ENCODE results near the gene FOXP1. TPM values are rescaled to one million over a fixed set of nuclear protein-coding genes. Genes with fewer than 3 reads are reported as not detected.

The FOXP1 gene
- total and polyA plus RNA-seq, 2 of the 8 experiments (the other 6 are each of a cell fraction or from before 2014, with no cell fraction given), result 13.9 to 25.4 TPM

- no peak overlapping the region for H2BK5ac ChIP-seq (ENCODE audit: low read depth, low read length)
- H3K79me2 ChIP-seq (ENCODE audit: control insufficient read depth in 1 of 2, insufficient read depth in 2 of 2, low read length in 2 of 2), result no peaks in the 10 kb centered on the region
- 85% methylated on average over 7 of the region's 7 CpGs; no CpG with 5 or more reads in 1 of the 2 experiments for WGBS, 2 experiments (ENCODE audit: extremely low coverage in 1 of 2, insufficient coverage in 1 of 2, insufficient read length in 1 of 2, insufficient replicate concordance in 2 of 2, low coverage in 1 of 2, low lambda C conversion rate in 2 of 2, missing lambda C conversion rate in 1 of 2)
- no peak for TF ChIP-seq MAFK (IDR thresholded peaks at IDR 0.05; ENCODE audit: low read depth, low read length)
- no peak for TF ChIP-seq CHD1 (IDR thresholded peaks at IDR 0.05; ENCODE audit: low read depth, low read length)
- TF ChIP-seq USF2 (IDR thresholded peaks at IDR 0.05; ENCODE audit: low read length), result no peak
- TF ChIP-seq BRCA1 (IDR thresholded peaks at IDR 0.05; ENCODE audit: low read depth, low read length), result no peak
- no peak for TF ChIP-seq EGR1 (IDR thresholded peaks at IDR 0.05; ENCODE audit: borderline replicate concordance, low read depth, low read length)
- no peak for TF ChIP-seq KDM5A (IDR thresholded peaks at IDR 0.05; ENCODE audit: low read length)
- no peak for TF ChIP-seq FOSL1 (IDR thresholded peaks at IDR 0.05; ENCODE audit: insufficient read depth, low read depth, low read length)
- TF ChIP-seq PHF8 (conservative IDR thresholded peaks at IDR 0.05; ENCODE audit: low read depth, low read length), result no peak
Measured at GRCh38 chr3:71037775-71038174, 545.8 kb downstream of the FOXP1 start.

More at GRCh38 chr3:71037775-71038174, 545.8 kb downstream of the FOXP1 start:
- Histone ChIP-seq H4K91ac (replicated peaks; ENCODE audit: insufficient read length, low read length) (no peak overlapping the region), H3K4me2 (ENCODE audit: insufficient read depth in 1 of 2, low read depth in 2 of 2, low read length in 2 of 2) (no peak overlapping the region), H3K36me3 (ENCODE audit: control insufficient read depth in 2 of 4, insufficient read depth in 4 of 4, low read length in 3 of 4) (peaks cover 0 to 19% (median 10%) of the 10 kb centered on the region in 4 experiments; a peak in 6 of 8 replicates), H3K79me1 (ENCODE audit: low read depth, low read length) (no peaks in the 10 kb centered on the region), H4K8ac (ENCODE audit: extremely low read depth, insufficient read depth, low read length) (no peak overlapping the region), H3K9me3 (ENCODE audit: insufficient read depth in 2 of 2, low read depth in 1 of 2, low read length in 1 of 2) (no peaks in the 10 kb centered on the region), H2BK12ac (ENCODE audit: low read depth, low read length) (no peak overlapping the region), H4K20me1 (replicated peaks in 1 of 2; ENCODE audit: control insufficient read depth in 1 of 2, insufficient read depth in 2 of 2, low read length in 2 of 2) (peaks cover 0 to 4% of the 10 kb centered on the region in 2 experiments), H2AFZ (ENCODE audit: low read length) (no peak overlapping the region), H3K4me3 (ENCODE audit: extremely low read depth in 1 of 4, insufficient read depth in 2 of 4, low read depth in 3 of 4, low read length in 4 of 4) (no peak overlapping the region), H3K4ac (replicated peaks; ENCODE audit: insufficient read length, low read depth, low read length) (no peak overlapping the region), H2BK20ac (ENCODE audit: low read length) (no peak overlapping the region), H3K18ac (ENCODE audit: extremely low read depth, low read length) (no peak overlapping the region), H2AK5ac (ENCODE audit: low read depth, low read length) (no peak overlapping the region), H3K9ac (replicated peaks in 1 of 4; ENCODE audit: extremely low read depth in 1 of 4, low read depth in 3 of 4, low read length in 3 of 4) (no peak overlapping the region), H3K23me2 (ENCODE audit: low read depth, low read length) (no peaks in the 10 kb centered on the region), H3K56ac (replicated peaks; ENCODE audit: insufficient read length, low read depth, low read length) (no peak overlapping the region), H3K14ac (ENCODE audit: insufficient read length) (no peak overlapping the region), H3K4me1 (replicated peaks in 1 of 4; ENCODE audit: control insufficient read depth in 3 of 4, insufficient read depth in 4 of 4, low read length in 3 of 4) (peaks cover 0 to 4% (median 2%) of the 10 kb centered on the region in 4 experiments; a peak in 3 of 7 replicates), H2BK15ac (ENCODE audit: low read length) (no peak overlapping the region), H2BK120ac (replicated peaks; ENCODE audit: low read depth, low read length) (no peak overlapping the region), H3K23ac (ENCODE audit: insufficient read length) (no peak overlapping the region), H3K27ac (ENCODE audit: low read depth, low read length) (no peak overlapping the region), H3K27me3 (replicated peaks in 1 of 4; ENCODE audit: control insufficient read depth in 3 of 4, extremely low read depth in 1 of 4, insufficient read depth in 3 of 4, low read length in 3 of 4) (no peaks in the 10 kb centered on the region; a peak in 1 of 7 replicates), H4K5ac (ENCODE audit: insufficient read length, low read depth, low read length) (no peak overlapping the region)
- ChIA-PET POLR2A (ENCODE audit: partially characterized antibody) (no interaction called here), CTCF (ENCODE audit: partially characterized antibody) (interaction anchor here (1.5 to 2.3 kb wide), 2 partner anchors 8 to 15 kb away, joined by 3 to 11 read pairs; no protein-coding TSS in a partner anchor)
- DNase-seq (ENCODE audit: low read depth in 1 of 2, low spot score in 2 of 2) (no peak), FAIRE-seq (no peak)

Data from H1 (cell line).